Sigmoid colon (tissue), 4 donors: ENCODE data around the gene ITGA1.

Source experiments
- CTCF ChIP-seq, 4 experiments: fragments of 450-650 bp in 3 of 4; fragments of 200-600 bp in 1 of 4; IDR thresholded peaks; one replicate each; pipeline ENCODE4 v1.5.1; 2016 to 2019; ENCODE audit warnings: antibody characterized with exemption in 4 of 4, mild to moderate bottlenecking in 3 of 4, moderate library complexity in 2 of 4
- EP300 ChIP-seq, 4 donors: sonication (generic); formaldehyde crosslinking; IDR thresholded peaks; one replicate each; pipeline ENCODE4 v1.6.1; 2017; ENCODE audit warnings: antibody characterized with exemption in 4 of 4
- POLR2A ChIP-seq, 2 donors: fragments of 450-650 bp; IDR thresholded peaks; one replicate each; pipeline ENCODE4 v1.6.1; 2016; ENCODE audit warnings: antibody characterized with exemption in 2 of 2, mild to moderate bottlenecking in 2 of 2, moderate library complexity in 2 of 2
- POLR2AphosphoS5 ChIP-seq, 4 donors: sonication (generic); formaldehyde crosslinking; IDR thresholded peaks; one replicate each; pipeline ENCODE4 v1.6.1; 2017; ENCODE audit warnings: antibody characterized with exemption in 4 of 4

DNA sequence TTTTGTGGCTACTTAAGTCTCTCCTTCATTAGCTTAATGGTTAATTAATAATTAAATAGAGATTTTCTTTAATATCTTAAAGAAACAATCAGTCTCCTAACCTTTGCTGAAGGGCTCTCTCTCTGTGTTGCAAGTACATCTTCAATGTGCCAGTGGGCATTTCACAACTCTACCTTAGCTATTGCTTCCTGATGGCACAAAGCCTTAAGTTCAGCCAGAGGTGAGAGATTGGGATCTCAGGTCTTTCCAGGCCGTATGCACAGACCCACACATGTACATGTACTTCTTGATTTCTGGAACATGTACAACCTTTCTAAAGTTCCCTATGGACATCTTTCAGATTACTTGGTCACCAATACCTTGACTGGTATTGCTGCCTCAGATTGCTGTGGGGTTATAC is 8.9 kb upstream of the ITGA1 start:
- TF ChIP-seq CTCF (IDR thresholded peaks at IDR 0.05) (no peak), POLR2A (IDR thresholded peaks at IDR 0.05) (no peak), POLR2AphosphoS5 (IDR thresholded peaks at IDR 0.05) (no peak), EP300 (IDR thresholded peaks at IDR 0.05) (no peak)
